Measurements from ENCODE around the gene SUSD1.

The SUSD1 gene

DNA sequence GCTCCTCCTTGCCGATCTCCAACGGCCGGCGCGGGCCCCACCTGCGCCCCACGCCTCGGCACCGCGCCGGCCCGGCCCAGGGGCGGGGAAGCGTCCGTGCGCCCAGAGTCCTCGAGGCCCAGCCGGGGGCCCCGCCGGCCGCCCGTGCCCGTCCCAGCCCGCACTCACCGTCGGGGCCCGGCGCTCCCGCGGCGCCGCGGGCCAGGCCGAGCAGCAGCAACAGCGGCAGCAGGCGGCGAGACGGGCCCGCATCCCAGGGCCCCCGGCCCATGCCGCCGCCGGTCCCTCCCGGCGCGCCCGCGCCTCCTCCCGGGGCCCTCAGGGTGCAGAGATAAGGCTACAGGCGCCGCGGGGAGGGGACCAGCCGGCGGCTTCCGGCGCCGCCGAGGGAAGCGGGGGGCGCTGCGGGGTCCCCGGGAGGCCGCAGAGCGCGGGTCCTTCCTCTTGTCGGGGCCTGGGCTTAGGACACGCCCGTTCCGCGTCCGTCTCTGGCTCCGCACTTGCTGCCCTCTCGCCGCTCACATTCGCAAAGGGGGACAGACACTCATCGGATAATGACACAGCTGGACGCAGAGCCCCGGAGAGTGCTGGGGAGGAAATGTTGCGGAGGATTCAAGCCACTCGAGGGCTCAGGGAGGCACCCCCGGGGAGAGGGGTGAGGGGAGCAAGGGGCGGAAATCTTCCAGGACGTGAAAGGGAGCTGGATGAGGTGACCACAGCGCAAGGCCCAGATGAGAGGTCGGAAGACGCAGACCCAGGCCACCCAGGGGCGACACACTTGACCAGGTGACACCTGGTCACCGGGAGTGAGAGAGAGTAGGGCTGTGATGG lies at the start of gene SUSD1:
Gene SUSD1, minus strand, starts transcription at position 333 of the 831 bp plus-strand sequence. Its CDS starts 62 bp downstream, at position 271.
- TF ChIP-seq, protein P1, sequence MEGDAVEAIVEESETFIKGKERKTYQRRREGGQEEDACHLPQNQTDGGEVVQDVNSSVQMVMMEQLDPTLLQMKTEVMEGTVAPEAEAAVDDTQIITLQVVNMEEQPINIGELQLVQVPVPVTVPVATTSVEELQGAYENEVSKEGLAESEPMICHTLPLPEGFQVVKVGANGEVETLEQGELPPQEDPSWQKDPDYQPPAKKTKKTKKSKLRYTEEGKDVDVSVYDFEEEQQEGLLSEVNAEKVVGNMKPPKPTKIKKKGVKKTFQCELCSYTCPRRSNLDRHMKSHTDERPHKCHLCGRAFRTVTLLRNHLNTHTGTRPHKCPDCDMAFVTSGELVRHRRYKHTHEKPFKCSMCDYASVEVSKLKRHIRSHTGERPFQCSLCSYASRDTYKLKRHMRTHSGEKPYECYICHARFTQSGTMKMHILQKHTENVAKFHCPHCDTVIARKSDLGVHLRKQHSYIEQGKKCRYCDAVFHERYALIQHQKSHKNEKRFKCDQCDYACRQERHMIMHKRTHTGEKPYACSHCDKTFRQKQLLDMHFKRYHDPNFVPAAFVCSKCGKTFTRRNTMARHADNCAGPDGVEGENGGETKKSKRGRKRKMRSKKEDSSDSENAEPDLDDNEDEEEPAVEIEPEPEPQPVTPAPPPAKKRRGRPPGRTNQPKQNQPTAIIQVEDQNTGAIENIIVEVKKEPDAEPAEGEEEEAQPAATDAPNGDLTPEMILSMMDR (IDR thresholded peaks at IDR 0.05; ENCODE audit: control insufficient read depth, extremely low read depth, insufficient read depth): no peak
- DNase-seq (ENCODE audit: low read depth): no peak
- no peak within 1 kb of the TSS for H3K4me3 ChIP-seq (ENCODE audit: low read depth, low read length)

DNA sequence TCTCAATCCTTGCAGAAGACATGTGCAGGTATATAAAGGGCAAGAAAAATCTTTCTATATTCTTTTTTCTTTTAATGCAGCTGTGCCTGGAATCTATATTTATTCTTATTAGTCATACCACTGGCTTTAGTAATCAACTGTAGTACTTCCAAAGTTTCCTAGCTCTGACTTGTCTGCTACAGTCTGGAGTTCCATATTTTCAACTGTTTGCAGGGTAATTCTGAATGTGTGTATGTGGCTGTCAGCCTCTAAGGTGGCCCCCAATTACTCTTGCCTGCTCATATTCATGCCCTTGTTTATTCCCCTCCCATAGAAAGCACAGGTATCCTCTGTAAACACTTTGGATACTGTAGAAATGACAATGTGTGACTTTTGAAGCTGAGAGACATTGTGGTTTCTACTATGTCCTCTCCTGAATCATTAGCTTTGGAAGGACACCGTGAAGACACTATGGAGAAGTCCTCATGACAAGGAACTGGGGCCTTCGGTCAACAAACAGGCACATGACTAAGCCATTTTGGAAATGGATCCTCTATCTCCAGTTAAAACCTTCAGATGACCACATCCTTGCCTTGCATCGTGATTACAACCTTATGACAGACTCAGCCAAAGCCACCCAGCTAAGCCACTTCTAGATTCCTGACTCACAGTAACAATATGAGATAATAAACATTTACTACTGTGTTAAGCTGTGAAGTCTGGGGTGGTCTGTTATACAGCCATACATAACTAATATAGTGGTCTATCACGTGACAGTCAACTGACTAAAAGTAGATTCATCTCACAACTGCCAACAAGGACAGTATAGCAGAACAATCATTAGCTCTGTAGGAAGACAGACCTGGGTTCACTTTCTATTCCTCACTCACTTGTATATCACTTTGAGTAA lies 49.5 kb upstream of the SUSD1 start:
- no peak overlapping the region for H3K4me3 ChIP-seq (ENCODE audit: low read depth, low read length)
- no peak for DNase-seq (ENCODE audit: low read depth)
- TF ChIP-seq, protein P1 (IDR thresholded peaks at IDR 0.05; ENCODE audit: control insufficient read depth, extremely low read depth, insufficient read depth): no peak

DNA sequence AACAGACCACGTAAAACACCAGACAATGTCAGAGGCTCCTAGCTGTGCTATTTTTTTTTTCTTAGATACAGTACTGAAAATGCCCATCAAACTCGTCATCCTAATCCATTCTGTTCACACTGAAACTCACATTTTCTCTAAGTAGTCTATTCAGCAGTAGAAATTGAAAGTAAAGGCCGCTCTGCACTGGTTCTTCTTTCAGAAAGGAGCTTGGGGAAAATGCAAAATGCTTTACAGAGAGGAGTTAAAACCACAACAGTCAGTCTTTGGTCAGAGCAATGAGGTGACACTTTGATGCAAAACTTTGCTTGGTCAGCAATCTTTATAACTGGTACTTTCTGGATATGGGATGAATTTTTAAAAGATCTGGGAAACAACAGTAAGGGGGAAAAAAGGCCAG lies 43.8 kb upstream of the SUSD1 start:
- TF ChIP-seq, protein P1 (IDR thresholded peaks at IDR 0.05; ENCODE audit: control insufficient read depth, extremely low read depth, insufficient read depth): no peak
- no peak overlapping the region for H3K4me3 ChIP-seq (ENCODE audit: low read depth, low read length)

DNA sequence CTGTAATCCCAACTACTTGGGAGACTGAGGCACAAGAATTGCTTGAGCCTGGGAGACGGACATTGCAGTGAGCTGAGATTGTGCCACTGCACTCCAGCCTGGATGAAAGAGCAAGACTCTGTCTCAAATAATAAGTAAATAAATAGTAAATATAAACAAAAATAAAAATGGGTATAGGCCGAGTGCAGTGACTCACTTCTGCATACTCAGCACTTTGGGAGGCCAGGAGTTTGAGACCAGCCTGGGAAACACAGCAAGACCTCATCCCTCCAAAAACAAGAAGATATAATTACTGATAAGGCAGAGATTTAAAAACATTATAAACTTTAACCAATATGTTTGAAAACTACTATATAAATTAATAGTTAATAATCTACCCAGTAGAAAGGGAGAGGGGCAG lies 37.8 kb upstream of the SUSD1 start:
- TF ChIP-seq, protein P1 (IDR thresholded peaks at IDR 0.05; ENCODE audit: control insufficient read depth, extremely low read depth, insufficient read depth): no peak
- DNase-seq (ENCODE audit: low read depth): no peak
- no peak overlapping the region for H3K4me3 ChIP-seq (ENCODE audit: low read depth, low read length)

More for the DNA sequence above, 43.8 kb upstream of the SUSD1 start:
- no peak for DNase-seq (ENCODE audit: low read depth)

DNA sequence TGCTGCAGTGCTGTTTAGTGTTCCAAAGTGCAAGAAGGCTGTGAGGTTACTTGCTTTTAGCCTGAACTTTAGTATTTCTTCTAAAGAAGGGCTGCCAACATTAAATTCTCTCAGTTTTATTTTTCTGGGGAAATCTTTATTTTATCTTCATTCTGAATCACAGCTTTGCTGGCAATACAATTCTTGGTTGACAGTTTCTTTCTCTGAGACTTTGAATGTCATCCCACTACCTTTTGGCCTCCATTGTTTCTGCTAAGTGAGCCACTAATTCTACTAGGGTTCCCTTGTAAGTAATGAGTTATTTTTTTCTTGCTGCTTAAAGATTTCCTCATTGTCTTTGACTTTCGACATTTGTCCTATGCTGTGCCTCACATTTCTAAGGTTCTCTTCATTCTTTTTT lies 32.4 kb upstream of the SUSD1 start:
- H3K4me3 ChIP-seq (ENCODE audit: low read depth, low read length): no peak overlapping the region
- TF ChIP-seq, protein P1 (IDR thresholded peaks at IDR 0.05; ENCODE audit: control insufficient read depth, extremely low read depth, insufficient read depth): no peak
- no peak for DNase-seq (ENCODE audit: low read depth)

DNA sequence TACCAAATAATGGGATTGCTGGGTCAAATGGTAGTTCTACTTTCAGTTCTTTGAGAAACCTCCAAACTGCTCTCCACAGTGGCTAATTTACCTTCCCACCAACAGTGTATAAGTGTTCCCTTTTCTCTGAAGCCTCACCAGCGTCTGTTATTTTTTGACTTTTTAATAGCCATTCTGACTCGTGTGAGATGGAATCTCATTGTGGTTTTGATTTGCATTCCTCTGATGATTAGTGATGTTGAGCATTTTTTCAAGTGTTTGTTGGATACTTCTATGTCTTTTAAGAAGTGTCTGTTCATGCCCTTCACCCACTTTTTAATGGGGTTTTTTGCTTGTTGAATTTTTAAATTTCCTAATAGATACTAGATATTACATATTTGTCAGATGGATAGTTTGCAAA lies 28.4 kb upstream of the SUSD1 start:
- H3K4me3 ChIP-seq (ENCODE audit: low read depth, low read length): no peak overlapping the region
- no peak for DNase-seq (ENCODE audit: low read depth)
- TF ChIP-seq, protein P1 (IDR thresholded peaks at IDR 0.05; ENCODE audit: control insufficient read depth, extremely low read depth, insufficient read depth): no peak
